Measurements from ENCODE around the gene PNRC1.

GRCh38 chr6:89084542-89084941 is 4.0 kb downstream of the PNRC1 start:
- TF ChIP-seq CTCF (IDR thresholded peaks at IDR 0.05) = no peak
- TF ChIP-seq SMC3 (IDR thresholded peaks at IDR 0.05; ENCODE audit: low read depth, low read length) = no peak
- TF ChIP-seq MXI1 (IDR thresholded peaks at IDR 0.05; ENCODE audit: low read depth, low read length) = no peak
- TF ChIP-seq TCF12 (IDR thresholded peaks at IDR 0.05) = no peak
- TF ChIP-seq GATA2 (CRISPR knock-in tag; IDR thresholded peaks at IDR 0.05) = no peak
- TF ChIP-seq RAD21 (IDR thresholded peaks at IDR 0.05; ENCODE audit: low read length) = no peak
- TF ChIP-seq FOXM1 (IDR thresholded peaks at IDR 0.05; ENCODE audit: low read depth) = no peak
- TF ChIP-seq EP300 (IDR thresholded peaks at IDR 0.05; ENCODE audit: borderline replicate concordance in 1 of 2, low read depth in 1 of 2, low read length in 1 of 2) = no peak
- no peak for TF ChIP-seq REST (IDR thresholded peaks at IDR 0.05; ENCODE audit: low read depth, low read length)
- no peak for TF ChIP-seq POLR2AphosphoS5 (IDR thresholded peaks at IDR 0.05; ENCODE audit: low read depth, low read length)
- TF ChIP-seq MAX (IDR thresholded peaks at IDR 0.05; ENCODE audit: low read depth) = no peak
- TF ChIP-seq YY1 (IDR thresholded peaks at IDR 0.05; ENCODE audit: low read depth) = no peak
